Measurements from ENCODE around the gene ATG5. TPM values are rescaled to one million over a fixed set of nuclear protein-coding genes. Genes with fewer than 3 reads are reported as not detected.

The ATG5 gene
- total RNA-seq, 2 experiments from 2014 or later, result 31.2 to 32.4 TPM

DNA sequence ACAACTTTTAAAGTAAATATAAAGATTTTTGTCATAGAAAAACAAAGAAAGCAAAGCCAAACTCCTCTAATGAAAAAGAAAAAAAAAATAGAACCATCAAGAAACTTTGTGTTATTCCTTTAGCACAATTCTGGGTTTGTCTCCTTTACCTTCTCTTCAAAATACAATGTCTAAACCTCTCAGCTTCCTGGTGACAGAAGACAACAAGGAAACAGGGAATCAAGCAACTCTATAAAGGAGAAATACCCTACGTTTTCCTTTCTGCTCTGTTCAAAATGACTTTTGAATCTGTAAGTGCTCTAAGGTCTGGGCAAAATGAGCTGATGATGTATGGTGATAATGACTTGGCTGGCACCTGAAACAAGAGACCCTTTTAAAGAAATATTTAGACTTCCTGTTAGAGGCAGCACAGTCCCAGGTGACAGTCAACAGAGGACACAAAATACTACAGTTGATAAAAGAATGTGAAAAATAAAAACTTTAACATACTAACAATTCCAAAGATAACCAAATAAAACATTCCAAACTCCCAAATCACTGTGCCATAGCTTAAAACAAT is 138.1 kb downstream of the ATG5 start:
- POLR2A ChIA-PET, result interaction anchor here (0.7 to 5.2 kb wide), 8 partner anchors 20 to 88 kb away, joined by 3 to 44 read pairs (median 4); no protein-coding TSS in a partner anchor
- ATAC-seq (peak; percentile 32), DNase-seq (no peak)
- Mint-ChIP-seq H3K27me3 (no peaks in the 10 kb centered on the region), H3K4me3 (peak overlapping the region; percentile 18), H3K27ac (peak overlapping the region; percentile 91), H3K36me3 (ENCODE audit: low read depth) (peaks cover 22% of the 10 kb centered on the region), H3K9me3 (no peaks in the 10 kb centered on the region), H3K4me1 (ENCODE audit: low read depth) (peaks cover 63% of the 10 kb centered on the region)
- TF ChIP-seq CTCF (IDR thresholded peaks at IDR 0.05), result no peak
- intact Hi-C loops (cut with micrococcal nuclease), result loop anchor here (2.0 kb wide), 2 partner anchors 23 to 45 kb away; no protein-coding TSS in a partner anchor
- CTCF ChIA-PET, result interaction anchor here (0.9 to 1.9 kb wide), 5 partner anchors 9 to 98 kb away, joined by 3 to 8 read pairs (median 3); no protein-coding TSS in a partner anchor

GRCh38 chr6:106186714-106187113 is 138.8 kb downstream of the ATG5 start:
- Mint-ChIP-seq H3K36me3 (ENCODE audit: low read depth) (peaks cover 22% of the 10 kb centered on the region), H3K9me3 (no peaks in the 10 kb centered on the region), H3K27me3 (no peaks in the 10 kb centered on the region), H3K27ac (peak overlapping the region; percentile 91), H3K4me1 (ENCODE audit: low read depth) (peaks cover 70% of the 10 kb centered on the region), H3K4me3 (peak overlapping the region; percentile 61)
- ChIA-PET CTCF (interaction anchor here (1.4 to 1.9 kb wide), 2 partner anchors 8 kb away, joined by 3 to 8 read pairs; no protein-coding TSS in a partner anchor), POLR2A (interaction anchor here (1.0 to 5.2 kb wide), 8 partner anchors 20 to 88 kb away, joined by 3 to 44 read pairs (median 6); no protein-coding TSS in a partner anchor)
- intact Hi-C loops (cut with micrococcal nuclease), result loop anchor here (1.0 to 2.0 kb wide), 3 partner anchors 22 to 72 kb away; no protein-coding TSS in a partner anchor
- no peak for DNase-seq
- ATAC-seq, result peak; percentile 41
- TF ChIP-seq CTCF (IDR thresholded peaks at IDR 0.05), result no peak

DNA sequence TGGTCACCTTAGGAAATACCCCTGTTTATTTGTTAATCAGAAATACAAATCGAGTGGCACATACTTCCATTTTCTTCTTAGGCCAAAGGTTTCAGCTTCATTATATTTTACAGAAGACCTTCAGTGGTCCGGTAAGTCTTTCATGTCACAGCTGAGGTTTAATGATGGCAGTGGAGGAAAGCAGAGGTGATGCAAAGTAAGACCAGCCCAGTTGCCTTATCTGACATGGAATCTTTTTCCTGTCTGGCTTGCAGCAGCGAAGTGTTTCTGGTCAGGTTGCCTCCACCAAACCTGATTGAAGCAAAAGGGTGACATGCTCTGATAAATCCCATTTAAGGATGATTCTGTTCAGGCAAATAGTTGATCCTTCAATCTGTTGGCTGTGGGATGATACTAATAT is 139.4 kb downstream of the ATG5 start:
- Mint-ChIP-seq H3K36me3 (ENCODE audit: low read depth) (peaks cover 19% of the 10 kb centered on the region), H3K4me3 (peak overlapping the region; percentile 61), H3K27me3 (no peaks in the 10 kb centered on the region), H3K9me3 (no peaks in the 10 kb centered on the region), H3K4me1 (ENCODE audit: low read depth) (peaks cover 74% of the 10 kb centered on the region), H3K27ac (peak overlapping the region; percentile 91)
- CTCF ChIA-PET, result interaction anchor here (0.8 to 1.9 kb wide), 5 partner anchors 8 to 754 kb away, joined by 3 to 8 read pairs (median 4); no protein-coding TSS in a partner anchor
- DNase-seq (peak; percentile 41), ATAC-seq (peak; percentile 14)
- POLR2A ChIA-PET, result interaction anchor here (1.2 to 5.2 kb wide), 8 partner anchors 9 to 87 kb away, joined by 3 to 44 read pairs (median 7); no protein-coding TSS in a partner anchor
- intact Hi-C loops (cut with micrococcal nuclease), result loop anchor here (1.0 to 2.0 kb wide), 3 partner anchors 21 to 72 kb away; no protein-coding TSS in a partner anchor
- TF ChIP-seq CTCF (IDR thresholded peaks at IDR 0.05), result no peak

- intact Hi-C loops (cut with micrococcal nuclease), result loop anchor here (1.0 to 2.0 kb wide), 3 partner anchors 21 to 71 kb away; no protein-coding TSS in a partner anchor
- H3K4me3 Mint-ChIP-seq, result peak overlapping the region; percentile 61
- peaks cover 75% of the 10 kb centered on the region for H3K4me1 Mint-ChIP-seq (ENCODE audit: low read depth)
- no peaks in the 10 kb centered on the region for H3K27me3 Mint-ChIP-seq
- ChIA-PET POLR2A (interaction anchor here (1.2 to 5.2 kb wide), 8 partner anchors 8 to 87 kb away, joined by 3 to 44 read pairs (median 7); no protein-coding TSS in a partner anchor), CTCF (interaction anchor here (0.8 to 1.4 kb wide), 5 partner anchors 9 to 754 kb away, joined by 3 to 5 read pairs (median 3); partner anchors contain the start of gene PRDM1)
- H3K36me3 Mint-ChIP-seq (ENCODE audit: low read depth), result peaks cover 19% of the 10 kb centered on the region
- ATAC-seq (peak; percentile 18), DNase-seq (peak; percentile 37)
- no peaks in the 10 kb centered on the region for H3K9me3 Mint-ChIP-seq
- peak overlapping the region; percentile 91 for H3K27ac Mint-ChIP-seq
- no peak for TF ChIP-seq CTCF (IDR thresholded peaks at IDR 0.05)
Observed at GRCh38 chr6:106185615-106186014, 139.9 kb downstream of the ATG5 start.

All from activated CD8-positive, alpha-beta T cell treated with anti-CD3 and anti-CD28 coated beads for 36 hours (primary cell).